HepG2 (cell line): ENCODE measurements around the gene ZNF575. TPM values are rescaled to one million over a fixed set of nuclear protein-coding genes. Genes with fewer than 3 reads are reported as not detected.

ENCODE experiments used
- AHR ChIP-seq: IDR thresholded peaks from 2 replicates; pipeline ENCODE4 v1.6.1; 2018; ENCODE audit warnings: missing genetic modification reagents, missing compliant biosample characterization
- BORCS8-MEF2B ChIP-seq: sonication (generic); formaldehyde crosslinking; IDR thresholded peaks from 2 replicates; pipeline ENCODE4 v1.8.0; 2022; ENCODE audit warnings: mild to moderate bottlenecking, missing genetic modification reagents
- GATAD1 ChIP-seq: IDR thresholded peaks from 2 replicates; pipeline ENCODE4 v1.6.1; 2016; ENCODE audit warnings: missing genetic modification reagents, missing compliant biosample characterization
- GZF1 ChIP-seq: sonication (generic); formaldehyde crosslinking; IDR thresholded peaks from 2 replicates; pipeline ENCODE4 v1.5.1; 2020; ENCODE audit warnings: mild to moderate bottlenecking, missing genetic modification reagents
- HOXA9 ChIP-seq: sonication (generic); formaldehyde crosslinking; IDR thresholded peaks from 2 replicates; pipeline ENCODE4 v1.8.1; 2022; ENCODE audit warnings: missing genetic modification reagents, mild to moderate bottlenecking, moderate library complexity, borderline replicate concordance
- IRX3 ChIP-seq: sonication (generic); formaldehyde crosslinking; IDR thresholded peaks from 2 replicates; pipeline ENCODE4 v1.8.1; 2023; ENCODE audit warnings: mild to moderate bottlenecking, low read depth, missing genetic modification reagents, borderline replicate concordance
- KDM2A ChIP-seq: sonication (generic); formaldehyde crosslinking; IDR thresholded peaks from 2 replicates; pipeline ENCODE4 v1.4.0; 2020; ENCODE audit warnings: low read depth, missing genetic modification reagents, borderline replicate concordance
- MED8 ChIP-seq: sonication (generic); formaldehyde crosslinking; IDR thresholded peaks from 2 replicates; pipeline ENCODE4 v1.8.1; 2023; ENCODE audit warnings: mild to moderate bottlenecking, missing genetic modification reagents; ENCODE audit not compliant: insufficient replicate concordance
- POGK ChIP-seq: sonication (generic); formaldehyde crosslinking; conservative IDR thresholded peaks from 2 replicates; pipeline ENCODE4 v1.8.0; 2022; ENCODE audit warnings: mild to moderate bottlenecking, moderate library complexity, missing genetic modification reagents
- RELA ChIP-seq: sonication (generic); formaldehyde crosslinking; IDR thresholded peaks from 2 replicates; pipeline ENCODE4 v1.4.0; 2020; ENCODE audit warnings: missing genetic modification reagents
- SOX5 ChIP-seq: IDR thresholded peaks from 2 replicates; pipeline ENCODE4 v1.6.1; 2016; ENCODE audit warnings: borderline replicate concordance
- TEF ChIP-seq: sonication (generic); formaldehyde crosslinking; IDR thresholded peaks from 2 replicates; pipeline ENCODE4 v1.5.0; 2020; ENCODE audit warnings: missing genetic modification reagents
- THAP9 ChIP-seq: sonication (generic); formaldehyde crosslinking; IDR thresholded peaks from 2 replicates; pipeline ENCODE4; 2020; ENCODE audit warnings: missing genetic modification reagents, mild to moderate bottlenecking, borderline replicate concordance
- ZMAT3 ChIP-seq: sonication (generic); formaldehyde crosslinking; conservative IDR thresholded peaks from 2 replicates; pipeline ENCODE4 v1.7.0; 2021; ENCODE audit warnings: missing genetic modification reagents
- ZNF101 ChIP-seq: sonication (generic); formaldehyde crosslinking; IDR thresholded peaks from 2 replicates; pipeline ENCODE4 v1.4.0; 2020; ENCODE audit warnings: mild to moderate bottlenecking, low read depth, missing genetic modification reagents, borderline replicate concordance
- ZNF33A ChIP-seq: sonication (generic); formaldehyde crosslinking; IDR thresholded peaks from 2 replicates; pipeline ENCODE4 v1.5.1; 2020; ENCODE audit warnings: missing genetic modification reagents, mild to moderate bottlenecking, moderate library complexity, borderline replicate concordance
- ZNF670 ChIP-seq: sonication (generic); formaldehyde crosslinking; IDR thresholded peaks from 2 replicates; pipeline ENCODE4 v1.8.0; 2022; ENCODE audit warnings: mild to moderate bottlenecking, missing genetic modification reagents, borderline replicate concordance
- ZNF772 ChIP-seq: sonication (generic); formaldehyde crosslinking; IDR thresholded peaks from 2 replicates; pipeline ENCODE4 v1.5.0; 2020; ENCODE audit warnings: mild to moderate bottlenecking, missing genetic modification reagents
- ZNF790 ChIP-seq: sonication (generic); formaldehyde crosslinking; IDR thresholded peaks from 2 replicates; pipeline ENCODE4 v1.8.0; 2022; ENCODE audit warnings: missing genetic modification reagents, mild to moderate bottlenecking, borderline replicate concordance
- polyA plus RNA-seq, 8 experiments: library from polyadenylated mRNA; depleted of rRNA in 3 of 8; stranded (reverse) in 7 of 8; unstranded in 1 of 8; fragments of >200 nt; fragmentation: Illumina TruSeq in 4 of 8; extraction: Trizol in 4 of 8; gene quantifications; 2 replicates each; pipeline versions ENCODE4 v1.2.1 to v1.2.3, GENCODE V29; 2011 to 2016; ENCODE audit warnings: low read depth in 4 of 8, missing spikeins in 1 of 8, mixed read lengths in 1 of 8; ENCODE audit not compliant: insufficient read depth in 1 of 8
- total RNA-seq, 5 experiments: library from RNA; depleted of rRNA; stranded (reverse); fragments of >200 nt; fragmentation: Illumina TruSeq; extraction: Trizol; gene quantifications; 2 replicates each; pipeline ENCODE4 v1.2.3, GENCODE V29; 2016; ENCODE audit warnings: low read depth in 1 of 5
- TF ChIP-seq, protein P1 (sequence below): sonication (generic); formaldehyde crosslinking; IDR thresholded peaks from 2 replicates; pipeline ENCODE4 v1.4.0; 2020; ENCODE audit warnings: missing genetic modification reagents

ZNF575 gene
- total and polyA plus RNA-seq, 2 of the 13 experiments (the other 11 are each of a cell fraction or from before 2014, with no cell fraction given): 0.17 to 0.27 TPM

DNA sequence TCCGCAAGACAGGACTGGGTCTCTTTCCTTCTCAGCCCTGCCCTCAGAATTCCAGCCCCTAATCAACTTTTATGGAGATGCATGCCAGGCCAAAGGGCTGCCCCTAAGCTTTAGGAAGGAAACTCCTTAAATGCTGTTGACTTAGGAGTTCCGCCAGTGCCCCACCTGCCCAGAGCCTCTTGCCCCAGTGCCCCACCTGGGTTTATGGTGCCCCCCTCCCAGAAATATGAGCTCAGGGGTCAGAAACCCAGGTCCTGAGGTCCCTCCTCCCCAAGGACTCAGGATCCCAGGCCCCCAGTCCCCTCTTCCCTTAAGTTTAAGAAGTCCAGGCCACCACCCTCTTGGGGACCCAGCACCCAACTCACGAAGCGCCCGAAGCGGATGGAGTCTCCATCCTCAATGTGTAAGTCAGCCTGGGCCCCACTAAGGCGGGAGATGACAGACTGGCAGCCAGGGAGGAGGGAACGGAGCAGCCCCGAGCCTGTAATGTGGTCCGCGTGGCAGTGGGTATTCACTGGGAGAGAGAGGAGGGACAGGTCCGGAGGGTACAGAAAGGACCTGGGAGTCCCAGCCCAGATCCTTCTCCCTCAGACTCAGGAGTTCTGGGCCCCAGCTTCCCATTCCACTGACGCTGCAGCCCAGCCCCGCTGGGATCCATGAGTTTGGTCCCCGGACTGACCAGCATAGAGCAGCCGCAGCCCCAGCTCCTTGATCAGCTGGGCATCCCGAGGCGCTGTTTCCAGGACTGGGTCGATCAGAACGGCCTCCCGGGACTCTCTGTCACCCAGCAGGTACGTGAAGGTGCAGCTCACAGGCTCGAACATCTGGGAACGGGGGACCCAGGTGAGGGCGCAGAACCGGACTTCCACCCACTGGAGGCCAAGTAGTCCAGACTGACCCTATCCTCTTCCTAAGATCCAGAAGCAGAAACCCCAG is 6.9 kb upstream of the ZNF575 start (continued):
- no peak for TF ChIP-seq POGK (CRISPR knock-in tag)
- no peak for TF ChIP-seq RELA (CRISPR knock-in tag)
- 0 out of 2 replicates have a peak, but pooled peaks have one; percentile 7 for TF ChIP-seq KDM2A (CRISPR knock-in tag)
- no peak for TF ChIP-seq ZNF772 (CRISPR knock-in tag)
- no peak for TF ChIP-seq TEF (CRISPR knock-in tag)
- no peak for TF ChIP-seq IRX3 (CRISPR knock-in tag)
- TF ChIP-seq THAP9 (CRISPR knock-in tag): 0 out of 2 replicates have a peak, but pooled peaks have one; percentile 13
- TF ChIP-seq ZNF790 (CRISPR knock-in tag): peak; percentile 42; the same call in 1 of the 2 replicates
- TF ChIP-seq, protein P1, sequence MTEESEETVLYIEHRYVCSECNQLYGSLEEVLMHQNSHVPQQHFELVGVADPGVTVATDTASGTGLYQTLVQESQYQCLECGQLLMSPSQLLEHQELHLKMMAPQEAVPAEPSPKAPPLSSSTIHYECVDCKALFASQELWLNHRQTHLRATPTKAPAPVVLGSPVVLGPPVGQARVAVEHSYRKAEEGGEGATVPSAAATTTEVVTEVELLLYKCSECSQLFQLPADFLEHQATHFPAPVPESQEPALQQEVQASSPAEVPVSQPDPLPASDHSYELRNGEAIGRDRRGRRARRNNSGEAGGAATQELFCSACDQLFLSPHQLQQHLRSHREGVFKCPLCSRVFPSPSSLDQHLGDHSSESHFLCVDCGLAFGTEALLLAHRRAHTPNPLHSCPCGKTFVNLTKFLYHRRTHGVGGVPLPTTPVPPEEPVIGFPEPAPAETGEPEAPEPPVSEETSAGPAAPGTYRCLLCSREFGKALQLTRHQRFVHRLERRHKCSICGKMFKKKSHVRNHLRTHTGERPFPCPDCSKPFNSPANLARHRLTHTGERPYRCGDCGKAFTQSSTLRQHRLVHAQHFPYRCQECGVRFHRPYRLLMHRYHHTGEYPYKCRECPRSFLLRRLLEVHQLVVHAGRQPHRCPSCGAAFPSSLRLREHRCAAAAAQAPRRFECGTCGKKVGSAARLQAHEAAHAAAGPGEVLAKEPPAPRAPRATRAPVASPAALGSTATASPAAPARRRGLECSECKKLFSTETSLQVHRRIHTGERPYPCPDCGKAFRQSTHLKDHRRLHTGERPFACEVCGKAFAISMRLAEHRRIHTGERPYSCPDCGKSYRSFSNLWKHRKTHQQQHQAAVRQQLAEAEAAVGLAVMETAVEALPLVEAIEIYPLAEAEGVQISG: no peak
- TF ChIP-seq GZF1: 0 out of 2 replicates have a peak, but pooled peaks have one; percentile 12
- no peak for TF ChIP-seq ZNF33A (CRISPR knock-in tag)
- TF ChIP-seq AHR: 0 out of 2 replicates have a peak, but pooled peaks have one; percentile 8
- no peak for TF ChIP-seq GATAD1 (CRISPR knock-in tag)
- TF ChIP-seq MED8 (CRISPR knock-in tag): no peak
- TF ChIP-seq SOX5: no peak
- TF ChIP-seq ZNF101 (CRISPR knock-in tag): no peak
- no peak for TF ChIP-seq HOXA9 (CRISPR knock-in tag)
- 0 out of 2 replicates have a peak, but pooled peaks have one; percentile 3 for TF ChIP-seq BORCS8-MEF2B (CRISPR knock-in tag)
- TF ChIP-seq ZMAT3: 0 out of 2 replicates have a peak, but pooled peaks have one; percentile 13
- no peak for TF ChIP-seq ZNF670 (CRISPR knock-in tag)
